Peyer's patch (tissue), 4 donors: Measurements from ENCODE around the gene VPS9D1. TPM values are rescaled to one million over a fixed set of nuclear protein-coding genes. Genes with fewer than 3 reads are reported as not detected.

ENCODE experiments used
- DNase-seq, 3 donors: peaks; one replicate each; pipeline ENCODE4 v3.0.0-alpha.2; 2017 to 2019
- H3K27ac ChIP-seq, 4 donors: fragments of 200-600 bp; sonication (generic); one replicate each; pipeline ENCODE4 v1.5.1; 2016 to 2019
- H3K27me3 ChIP-seq, 2 donors: fragments of 200-600 bp; sonication (generic); one replicate each; pipeline ENCODE4 v1.5.1; 2019
- H3K36me3 ChIP-seq, 3 donors: fragments of 200-600 bp; sonication (generic); one replicate each; pipeline ENCODE4 v1.5.1; 2016 to 2019
- H3K4me1 ChIP-seq, 4 donors: fragments of 200-600 bp; sonication (generic); one replicate each; pipeline ENCODE4 v1.5.1; 2016 to 2019
- H3K4me3 ChIP-seq, 4 donors: fragments of 200-600 bp; sonication (generic); 1 replicate in 3 of 4; 2 replicates in 1 of 4; pipeline ENCODE4 v1.5.1; 2016 to 2019; ENCODE audit warnings: mild to moderate bottlenecking in 1 of 4
- H3K9me3 ChIP-seq, 4 donors: fragments of 200-600 bp; sonication (generic); one replicate each; pipeline ENCODE4 v1.5.1; 2016 to 2019; ENCODE audit warnings: mild to moderate bottlenecking in 1 of 4
- CTCF ChIP-seq, 6 experiments: fragments of 450-650 bp in 4 of 6; fragments of 200-600 bp in 2 of 6; sonication (generic) in 1 of 6; IDR thresholded peaks; one replicate each; pipeline ENCODE4 v1.5.1; 2017 to 2019; ENCODE audit warnings: antibody characterized with exemption in 6 of 6, mild to moderate bottlenecking in 3 of 6, moderate library complexity in 1 of 6
- POLR2A ChIP-seq, 2 donors: fragments of 450-650 bp; IDR thresholded peaks; one replicate each; pipeline ENCODE4 v1.5.1; 2017; ENCODE audit warnings: antibody characterized with exemption in 2 of 2, mild to moderate bottlenecking in 2 of 2, moderate library complexity in 2 of 2
- total RNA-seq, 4 donors: library from RNA; depleted of rRNA; stranded (reverse); fragments of >200 nt; gene quantifications; one replicate each; pipeline ENCODE4 v1.1.0, GENCODE V29; 2016

VPS9D1 gene
- total RNA-seq, 4 donors from 2014 or later: 14.9 to 45.9 (median 27.9) TPM

GRCh38 chr16:89746043-89746442 is 25.3 kb upstream of the VPS9D1 start:
- Histone ChIP-seq H3K36me3 (peaks cover 0 to 33% (median 0%) of the 10 kb centered on the region in 3 donors), H3K4me3 (no peak overlapping the region), H3K27me3 (no peaks in the 10 kb centered on the region), H3K9me3 (no peaks in the 10 kb centered on the region), H3K4me1 (peaks cover 0 to 6% (median 0%) of the 10 kb centered on the region in 4 donors), H3K27ac (no peak overlapping the region)
- DNase-seq: no peak
- no peak for TF ChIP-seq POLR2A (IDR thresholded peaks at IDR 0.05)

GRCh38 chr16:89744813-89745212 is 24.1 kb upstream of the VPS9D1 start:
- no peak for TF ChIP-seq POLR2A (IDR thresholded peaks at IDR 0.05)
- TF ChIP-seq CTCF (IDR thresholded peaks at IDR 0.05): no peak
- Histone ChIP-seq H3K27ac (no peak overlapping the region), H3K36me3 (peaks cover 0 to 43% (median 0%) of the 10 kb centered on the region in 3 donors), H3K9me3 (no peaks in the 10 kb centered on the region), H3K27me3 (no peaks in the 10 kb centered on the region), H3K4me3 (no peak overlapping the region), H3K4me1 (peaks cover 0 to 4% (median 0%) of the 10 kb centered on the region in 4 donors)
- DNase-seq: no peak

- no peak overlapping the region for H3K27ac ChIP-seq
- no peaks in the 10 kb centered on the region for H3K9me3 ChIP-seq
- no peaks in the 10 kb centered on the region for H3K4me1 ChIP-seq
- TF ChIP-seq CTCF (IDR thresholded peaks at IDR 0.05): no peak
- TF ChIP-seq POLR2A (IDR thresholded peaks at IDR 0.05): no peak
- DNase-seq: no peak
- no peak overlapping the region for H3K4me3 ChIP-seq
- peaks cover 0 to 50% (median 0%) of the 10 kb centered on the region in 3 donors for H3K36me3 ChIP-seq
- no peaks in the 10 kb centered on the region for H3K27me3 ChIP-seq
Measured at GRCh38 chr16:89742948-89743347, 22.2 kb upstream of the VPS9D1 start.

- Histone ChIP-seq H3K27ac (no peak overlapping the region), H3K27me3 (no peaks in the 10 kb centered on the region), H3K4me3 (no peak overlapping the region), H3K36me3 (peaks cover 0 to 56% (median 0%) of the 10 kb centered on the region in 3 donors), H3K9me3 (no peaks in the 10 kb centered on the region), H3K4me1 (peaks cover 0 to 4% (median 0%) of the 10 kb centered on the region in 4 donors)
- DNase-seq: no peak
- TF ChIP-seq POLR2A (IDR thresholded peaks at IDR 0.05): no peak
Measured at GRCh38 chr16:89741342-89742014, 20.8 kb upstream of the VPS9D1 start.

- no peak overlapping the region for H3K4me3 ChIP-seq
- DNase-seq: no peak
- TF ChIP-seq CTCF (IDR thresholded peaks at IDR 0.05): no peak
- TF ChIP-seq POLR2A (IDR thresholded peaks at IDR 0.05): no peak
- H3K9me3 ChIP-seq: no peaks in the 10 kb centered on the region
- H3K27ac ChIP-seq: no peak overlapping the region
- H3K36me3 ChIP-seq: peaks cover 0 to 69% (median 0%) of the 10 kb centered on the region in 3 donors
- H3K27me3 ChIP-seq: no peaks in the 10 kb centered on the region
- H3K4me1 ChIP-seq: peaks cover 0 to 4% (median 0%) of the 10 kb centered on the region in 4 donors
Measured at GRCh38 chr16:89739383-89739782, 18.7 kb upstream of the VPS9D1 start.

- H3K27me3 ChIP-seq: no peaks in the 10 kb centered on the region
- no peak for TF ChIP-seq POLR2A (IDR thresholded peaks at IDR 0.05)
- TF ChIP-seq CTCF (IDR thresholded peaks at IDR 0.05): no peak
- H3K36me3 ChIP-seq: peaks cover 0 to 71% (median 0%) of the 10 kb centered on the region in 3 donors
- H3K4me3 ChIP-seq: no peak overlapping the region
- DNase-seq: no peak
- H3K9me3 ChIP-seq: no peaks in the 10 kb centered on the region
- H3K4me1 ChIP-seq: peaks cover 0 to 4% (median 0%) of the 10 kb centered on the region in 4 donors
- no peak overlapping the region for H3K27ac ChIP-seq
Measured at GRCh38 chr16:89738538-89739317, 18.0 kb upstream of the VPS9D1 start.
